ENCODE measurements around the gene CCHCR1. TPM values are rescaled to one million over a fixed set of nuclear protein-coding genes. Genes with fewer than 3 reads are reported as not detected.
A peak's percentile ranks its signal among the peaks of the same experiment; 100 is the strongest.
"Not testable (repeated sequence)": the region's sequence is repeated elsewhere in the genome, so short reads cannot be mapped to it uniquely, and the experiment has no call there.

The CCHCR1 gene
- polyA plus RNA-seq, 6 donors from 2014 or later, result 2.6 to 6.1 (median 4.5) TPM

GRCh38 chr6:31193206-31193605 is 35.6 kb upstream of the CCHCR1 start:
- Mint-ChIP-seq H3K9me3 (no peaks in the 10 kb centered on the region), H3K27ac (peak overlapping the region in 1 of 6 donors; percentile 38), H3K36me3 (peaks cover 5 to 8% of the 10 kb centered on the region in 2 donors), H3K27me3 (no peaks in the 10 kb centered on the region), H3K4me1 (peaks cover 17 to 36% (median 27%) of the 10 kb centered on the region in 3 donors), H3K4me3 (no peak overlapping the region)
- ATAC-seq (ENCODE audit: low read depth in 2 of 2) (no peak), DNase-seq (no peak)

- ATAC-seq (ENCODE audit: low read depth in 2 of 2); H3K27me3 Mint-ChIP-seq; H3K4me3 Mint-ChIP-seq; H3K36me3 Mint-ChIP-seq; H3K27ac Mint-ChIP-seq; H3K9me3 Mint-ChIP-seq: not testable (repeated sequence)
- peaks cover 12 to 33% (median 22%) of the 10 kb centered on the region in 3 donors for H3K4me1 Mint-ChIP-seq
- DNase-seq, result peak; percentile 55
These were observed 35.0 kb upstream of the CCHCR1 start for GRCh38 chr6:31192431-31193105.

- H3K4me3 Mint-ChIP-seq, result no peak overlapping the region
- H3K4me1 Mint-ChIP-seq, result peaks cover 18 to 37% (median 24%) of the 10 kb centered on the region in 3 donors
- DNase-seq, result no peak
- H3K27ac Mint-ChIP-seq, result peak overlapping the region in 1 of 6 donors; percentile 50
- no peaks in the 10 kb centered on the region for H3K27me3 Mint-ChIP-seq
- no peaks in the 10 kb centered on the region for H3K9me3 Mint-ChIP-seq
- H3K36me3 Mint-ChIP-seq, result no peaks in the 10 kb centered on the region
- no peak for ATAC-seq (ENCODE audit: low read depth in 2 of 2)
These were observed 32.9 kb upstream of the CCHCR1 start for GRCh38 chr6:31190488-31190887.

- ATAC-seq (ENCODE audit: low read depth in 2 of 2); H3K9me3 Mint-ChIP-seq: not testable (repeated sequence)
These were observed 31.6 kb upstream of the CCHCR1 start for GRCh38 chr6:31189223-31189622.

GRCh38 chr6:31187780-31188194 is 30.2 kb upstream of the CCHCR1 start:
- peak overlapping the region in 2 of 6 donors; percentile 82 to 90 for H3K27ac Mint-ChIP-seq
- H3K9me3 Mint-ChIP-seq, result no peaks in the 10 kb centered on the region
- DNase-seq, result no peak
- ATAC-seq (ENCODE audit: low read depth in 2 of 2), result no peak
- peaks cover 10 to 28% (median 14%) of the 10 kb centered on the region in 3 donors for H3K4me1 Mint-ChIP-seq
- H3K27me3 Mint-ChIP-seq, result no peaks in the 10 kb centered on the region
- no peak overlapping the region for H3K4me3 Mint-ChIP-seq
- no peaks in the 10 kb centered on the region for H3K36me3 Mint-ChIP-seq

More at GRCh38 chr6:31189223-31189622, 31.6 kb upstream of the CCHCR1 start:
- not testable (repeated sequence) for H3K36me3 Mint-ChIP-seq, DNase-seq, H3K27ac Mint-ChIP-seq, H3K27me3 Mint-ChIP-seq, H3K4me3 Mint-ChIP-seq
- H3K4me1 Mint-ChIP-seq, result peaks cover 13 to 32% (median 17%) of the 10 kb centered on the region in 3 donors

- DNase-seq (no peak), ATAC-seq (ENCODE audit: low read depth in 2 of 2) (peak; percentile 32 to 57)
- peak overlapping the region; percentile 76 to 99 (median 90) for H3K27ac Mint-ChIP-seq
- peak overlapping the region in 5 of 8 donors; percentile 2 to 57 (median 26) for H3K4me3 Mint-ChIP-seq
- H3K36me3 Mint-ChIP-seq, result no peaks in the 10 kb centered on the region
- H3K9me3 Mint-ChIP-seq, result no peaks in the 10 kb centered on the region
- peaks cover 8 to 23% (median 10%) of the 10 kb centered on the region in 3 donors for H3K4me1 Mint-ChIP-seq
- no peaks in the 10 kb centered on the region for H3K27me3 Mint-ChIP-seq
These were observed 28.6 kb upstream of the CCHCR1 start for GRCh38 chr6:31186052-31186734.

GRCh38 chr6:31185695-31186051 is 28.1 kb upstream of the CCHCR1 start:
- not testable (repeated sequence) for H3K27me3 Mint-ChIP-seq

GRCh38 chr6:31183859-31184258 is 26.3 kb upstream of the CCHCR1 start:
- Mint-ChIP-seq H3K4me1 (peaks cover 8 to 26% (median 22%) of the 10 kb centered on the region in 3 donors), H3K27ac (peak overlapping the region in 2 of 6 donors; percentile 33 to 36)
- not testable (repeated sequence) for H3K9me3 Mint-ChIP-seq; DNase-seq; H3K27me3 Mint-ChIP-seq; ATAC-seq (ENCODE audit: low read depth in 2 of 2); H3K36me3 Mint-ChIP-seq; H3K4me3 Mint-ChIP-seq

More at GRCh38 chr6:31185695-31186051, 28.1 kb upstream of the CCHCR1 start:
- not testable (repeated sequence) for H3K36me3 Mint-ChIP-seq; H3K9me3 Mint-ChIP-seq; DNase-seq; ATAC-seq (ENCODE audit: low read depth in 2 of 2); H3K4me3 Mint-ChIP-seq
- Mint-ChIP-seq H3K27ac (peak overlapping the region in 3 of 6 donors; percentile 24 to 99 (median 90)), H3K4me1 (peaks cover 8 to 22% (median 12%) of the 10 kb centered on the region in 3 donors)

- not testable (repeated sequence) for H3K36me3 Mint-ChIP-seq; H3K9me3 Mint-ChIP-seq; H3K27ac Mint-ChIP-seq; H3K4me3 Mint-ChIP-seq; DNase-seq; H3K27me3 Mint-ChIP-seq; ATAC-seq (ENCODE audit: low read depth in 2 of 2)
- peaks cover 8 to 29% (median 28%) of the 10 kb centered on the region in 3 donors for H3K4me1 Mint-ChIP-seq
These were observed 25.7 kb upstream of the CCHCR1 start for GRCh38 chr6:31183287-31183686.

- ATAC-seq (ENCODE audit: low read depth in 2 of 2), result peak; percentile 99 to 100
- no peaks in the 10 kb centered on the region for H3K27me3 Mint-ChIP-seq
- peak overlapping the region; percentile 78 to 92 (median 86) for H3K4me3 Mint-ChIP-seq
- H3K4me1 Mint-ChIP-seq, result peaks cover 0 to 19% (median 13%) of the 10 kb centered on the region in 3 donors
- peak overlapping the region in 5 of 6 donors; percentile 63 to 89 (median 87) for H3K27ac Mint-ChIP-seq
- peak; percentile 71 for DNase-seq
- H3K36me3 Mint-ChIP-seq, result no peaks in the 10 kb centered on the region
- H3K9me3 Mint-ChIP-seq, result no peaks in the 10 kb centered on the region
These were observed 22.9 kb upstream of the CCHCR1 start for GRCh38 chr6:31180500-31180899.

GRCh38 chr6:31179896-31180295 is 22.3 kb upstream of the CCHCR1 start:
- Mint-ChIP-seq H3K4me1 (peaks cover 0 to 19% (median 13%) of the 10 kb centered on the region in 3 donors), H3K36me3 (no peaks in the 10 kb centered on the region), H3K4me3 (peak overlapping the region in 6 of 8 donors; percentile 13 to 92 (median 82)), H3K27ac (peak overlapping the region in 1 of 6 donors; percentile 87), H3K27me3 (no peaks in the 10 kb centered on the region), H3K9me3 (no peaks in the 10 kb centered on the region)
- no peak for DNase-seq
- ATAC-seq (ENCODE audit: low read depth in 2 of 2), result no peak

- H3K4me1 Mint-ChIP-seq, result peaks cover 0 to 19% (median 13%) of the 10 kb centered on the region in 3 donors
- DNase-seq (no peak), ATAC-seq (ENCODE audit: low read depth in 2 of 2) (no peak)
- peak overlapping the region in 2 of 6 donors; percentile 22 to 59 for H3K27ac Mint-ChIP-seq
- no peaks in the 10 kb centered on the region for H3K27me3 Mint-ChIP-seq
- H3K9me3 Mint-ChIP-seq, result no peaks in the 10 kb centered on the region
- H3K36me3 Mint-ChIP-seq, result no peaks in the 10 kb centered on the region
- H3K4me3 Mint-ChIP-seq, result peak overlapping the region in 1 of 8 donors; percentile 42
These were observed 21.4 kb upstream of the CCHCR1 start for GRCh38 chr6:31179042-31179386.

GRCh38 chr6:31178143-31179041 is 20.8 kb upstream of the CCHCR1 start:
- Mint-ChIP-seq H3K9me3 (no peaks in the 10 kb centered on the region), H3K27me3 (no peaks in the 10 kb centered on the region), H3K4me3 (peak overlapping the region in 1 of 8 donors; percentile 42), H3K27ac (peak overlapping the region in 1 of 6 donors; percentile 79), H3K4me1 (peaks cover 0 to 19% (median 13%) of the 10 kb centered on the region in 3 donors), H3K36me3 (no peaks in the 10 kb centered on the region)
- ATAC-seq (ENCODE audit: low read depth in 2 of 2) (no peak), DNase-seq (no peak)
